ENCODE results near the gene CEACAM18. TPM values are rescaled to one million over a fixed set of nuclear protein-coding genes. Genes with fewer than 3 reads are reported as not detected.

CEACAM18 gene
- total RNA-seq = not detected in 2 replicates

DNA sequence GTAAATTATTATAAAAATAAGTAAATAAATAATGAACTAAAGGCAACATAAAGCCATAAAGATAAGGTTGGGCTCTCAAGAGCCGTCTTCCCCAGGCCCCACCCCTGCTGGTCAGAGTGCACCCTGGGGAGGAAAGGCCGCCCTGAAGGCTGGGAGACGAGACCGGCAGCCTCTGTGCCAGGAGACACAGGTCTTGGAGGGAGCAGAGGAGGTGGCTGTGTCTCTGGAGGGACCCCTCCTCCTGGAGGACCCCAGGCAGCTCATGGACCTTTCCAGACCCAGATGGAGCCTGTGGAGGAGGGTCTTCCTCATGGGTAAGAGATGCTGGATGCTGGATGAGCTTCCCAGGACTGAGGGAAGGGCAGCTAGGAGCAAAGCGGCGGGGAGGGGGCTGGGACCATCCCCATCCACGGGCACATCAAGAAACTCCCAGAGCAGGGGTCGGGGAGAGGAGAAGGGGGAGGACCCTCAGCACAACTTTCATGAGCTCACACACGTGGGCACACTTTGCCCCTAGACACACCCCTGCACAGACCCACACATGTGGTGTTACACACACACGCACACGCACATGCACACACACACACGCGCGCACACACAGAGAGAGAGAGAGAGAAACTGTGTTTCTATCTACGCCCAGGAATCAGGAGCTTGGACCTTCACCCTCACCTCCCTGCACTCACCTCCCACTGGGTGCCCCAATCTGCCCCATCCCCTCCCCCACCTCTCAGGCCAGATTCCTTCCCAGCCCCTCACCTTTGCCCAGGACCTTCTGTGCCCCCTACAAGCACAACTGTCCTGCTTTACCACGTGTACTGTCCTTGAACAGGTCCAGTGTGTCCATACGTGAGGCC lies at the start of gene CEACAM18:
CEACAM18 (plus strand) TSS at position 159 of the 854 bp plus-strand sequence.

DNA sequence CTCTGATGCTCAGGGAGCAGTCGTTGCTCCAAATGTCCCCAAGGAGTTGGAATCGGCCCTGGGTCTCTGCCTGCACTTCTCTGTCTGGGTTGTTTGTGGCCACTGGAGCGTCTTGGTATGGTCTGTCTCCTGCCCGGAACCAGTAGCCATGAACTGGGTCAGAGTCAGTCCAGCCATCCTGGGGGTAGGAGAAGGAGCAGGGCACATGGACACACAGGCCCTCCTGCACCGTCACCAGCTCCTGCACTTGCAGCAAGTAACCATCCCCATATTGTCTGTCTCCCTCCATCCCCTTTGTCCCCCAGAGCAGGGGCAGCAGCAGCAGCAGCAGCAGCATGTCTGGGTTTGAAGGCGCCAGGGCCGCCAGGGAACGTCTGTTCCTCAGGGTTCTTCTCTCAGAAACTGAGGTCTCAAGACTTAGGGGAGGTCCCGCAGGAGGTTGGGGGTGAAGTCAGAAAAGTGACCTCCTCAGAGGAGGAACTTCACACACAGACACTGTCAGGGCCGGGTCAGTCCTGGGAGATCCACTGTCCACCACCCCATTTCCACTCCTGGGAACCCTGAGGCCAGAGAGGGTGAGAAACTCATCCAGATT lies 20.2 kb upstream of the CEACAM18 start, which contains the start of gene SIGLEC8:
SIGLEC8 (minus strand) TSS at position 404 of the 595 bp plus-strand sequence; CDS start at position 337, 67 bp downstream.

DNA sequence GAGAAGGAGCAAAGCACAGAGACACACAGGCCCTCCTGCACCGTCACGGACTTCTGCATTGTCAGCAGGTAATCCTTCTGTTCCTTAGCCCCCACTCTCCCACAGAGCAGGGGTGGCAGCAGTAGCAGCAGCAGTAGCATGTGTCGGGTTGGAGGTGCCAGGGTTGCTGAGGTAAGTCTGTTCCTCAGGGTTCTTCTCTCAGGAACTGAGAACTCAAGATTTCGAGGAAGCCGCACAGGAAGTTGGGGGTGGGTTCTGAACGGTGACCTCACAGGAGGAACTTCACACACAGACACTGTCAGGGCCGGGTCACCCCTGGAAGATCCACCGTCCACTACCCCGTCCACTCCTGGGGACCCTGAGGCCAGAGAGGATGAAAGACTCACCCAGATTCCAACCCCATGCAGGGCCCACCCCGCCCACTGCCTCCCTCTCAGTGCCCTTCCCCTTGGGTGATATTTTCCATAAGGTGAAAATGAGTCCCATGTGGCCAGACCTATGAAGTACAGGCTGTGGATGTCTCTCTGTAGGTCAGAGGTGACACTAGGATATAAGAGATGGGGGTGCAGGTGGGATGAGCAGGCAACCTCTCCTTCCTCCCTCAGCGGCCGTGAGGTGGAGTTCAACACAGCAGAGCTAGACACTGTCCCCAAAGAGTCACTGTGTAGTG lies 23.4 kb downstream of the CEACAM18 start, which contains the start of gene SIGLEC12:
SIGLEC12 (minus strand) TSS at position 207 of the 670 bp plus-strand sequence; CDS start at position 140, 67 bp downstream.

DNA sequence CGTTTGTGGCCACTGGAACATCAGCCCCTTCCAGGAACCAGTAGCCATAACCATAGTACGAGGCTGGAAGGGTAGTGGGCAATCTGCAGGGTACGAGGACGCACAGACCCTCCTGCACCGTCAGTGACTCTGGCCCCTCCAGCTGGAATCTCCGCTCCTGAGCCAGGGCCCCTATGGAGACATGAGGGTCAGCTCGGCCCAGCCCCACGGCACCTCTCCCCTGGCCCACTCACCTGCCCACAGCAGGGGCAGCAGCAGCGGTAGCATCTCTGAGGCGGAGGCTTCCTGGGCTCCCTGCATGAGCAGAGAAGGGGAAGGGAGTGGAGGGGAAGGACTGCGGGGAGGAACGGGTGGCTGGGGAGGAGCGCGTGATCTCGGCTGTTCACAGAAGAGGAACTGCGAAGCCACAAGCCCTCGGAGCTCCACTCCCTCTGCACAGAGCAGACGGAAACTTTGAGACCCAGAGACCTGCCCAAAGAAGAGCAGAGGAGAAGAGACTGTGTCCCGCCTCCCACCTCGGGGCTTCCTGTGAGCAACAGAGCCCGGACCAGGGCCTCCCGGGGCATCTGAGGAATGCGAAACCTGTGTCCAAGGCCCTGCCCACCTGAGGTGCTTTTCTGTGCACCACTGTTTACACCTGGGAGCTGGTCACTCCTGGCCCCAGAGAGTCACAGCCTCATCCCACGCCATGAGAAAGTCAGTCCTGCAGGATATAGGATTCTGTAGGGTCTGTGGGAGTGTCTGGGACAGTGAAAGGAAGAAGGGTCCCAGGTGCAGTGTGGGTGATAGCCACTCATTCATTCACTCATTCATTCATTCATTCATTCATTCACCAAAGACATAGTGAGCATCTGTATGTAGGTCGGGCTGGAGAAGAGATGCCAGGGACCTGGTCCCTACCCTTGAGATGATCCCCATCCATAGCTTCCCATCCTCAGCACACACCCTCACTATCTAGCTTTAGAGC lies 53.3 kb downstream of the CEACAM18 start, which contains the start of gene SIGLEC6:
SIGLEC6 (minus strand) TSS at position 322 of the 967 bp plus-strand sequence; CDS start at position 300, 22 bp downstream.

Small RNA genes within 50 kb of the gene (small RNA-seq; reads per million reads assigned to genes)
- gene AC020914.3 (not detected), gene AC020914.5 (not detected)

Other genes starting within 250 kb of the CEACAM18 start
- not detected in 2 replicates for gene SIGLECL1, start 227.5 kb upstream of the CEACAM18 start, total RNA-seq
- not detected in 2 replicates for gene IGLON5, start 166.9 kb upstream of the CEACAM18 start, total RNA-seq
- gene VSIG10L, start 136.4 kb upstream of the CEACAM18 start, total RNA-seq = 0.49 and 0.81 TPM in 2 replicates
- 48.0 and 58.5 TPM in 2 replicates for gene ETFB, start 112.2 kb upstream of the CEACAM18 start, total RNA-seq
- not detected in 2 replicates for gene CLDND2, start 109.5 kb upstream of the CEACAM18 start, total RNA-seq
- gene NKG7, start 105.9 kb upstream of the CEACAM18 start, total RNA-seq = not detected in 2 replicates
- not detected in 2 replicates for gene LIM2, start 90.6 kb upstream of the CEACAM18 start, total RNA-seq
- gene C19orf84, start 87.9 kb upstream of the CEACAM18 start, total RNA-seq = not detected in 2 replicates
- gene SIGLEC10, start 60.9 kb upstream of the CEACAM18 start, total RNA-seq = not detected in 2 replicates
- gene SIGLEC8, start 20.1 kb upstream of the CEACAM18 start, total RNA-seq = not detected in 2 replicates
- not detected in 2 replicates for gene SIGLEC12, start 23.3 kb downstream of the CEACAM18 start, total RNA-seq
- gene SIGLEC6, start 53.1 kb downstream of the CEACAM18 start, total RNA-seq = not detected in 2 replicates
- gene ZNF175, start 92.7 kb downstream of the CEACAM18 start, total RNA-seq = 8.4 and 9.4 TPM in 2 replicates
- not detected in 2 replicates for gene SIGLEC5, start 151.9 kb downstream of the CEACAM18 start, total RNA-seq
- gene SIGLEC14, start 168.3 kb downstream of the CEACAM18 start, total RNA-seq = not detected in 2 replicates
- gene SPACA6, start 214.8 kb downstream of the CEACAM18 start, total RNA-seq = 9.1 and 13.4 TPM in 2 replicates
- 0.32 TPM in 1 of 2 replicates, not detected in the other for gene HAS1, start 245.5 kb downstream of the CEACAM18 start, total RNA-seq